ENCODE measurements around the gene CUL2.

Gene CUL2

DNA sequence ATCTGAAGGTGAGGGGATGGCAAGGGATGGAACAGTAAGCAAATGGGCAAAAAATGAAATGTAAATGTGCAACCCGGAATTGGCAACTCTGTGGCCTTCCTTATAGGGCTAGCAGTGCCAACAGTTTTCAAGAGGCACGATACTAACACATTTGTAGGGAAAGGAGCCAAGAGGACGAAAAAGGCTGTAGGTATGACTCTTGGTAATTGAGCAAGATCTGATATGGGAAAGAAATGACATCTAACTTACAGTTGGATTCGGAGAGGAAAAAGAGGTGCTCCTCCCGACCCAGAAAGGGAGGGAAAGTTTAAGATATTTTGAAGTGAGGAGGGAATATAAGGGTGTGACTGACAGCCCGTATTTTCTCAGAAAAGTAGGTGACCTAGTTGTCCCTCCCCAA is 34.4 kb upstream of the CUL2 start:
- Histone ChIP-seq H3K4me3 (ENCODE audit: low read depth, low read length) (no peak overlapping the region), H3K27me3 (ENCODE audit: insufficient read depth, low read depth, severe bottlenecking) (no peaks in the 10 kb centered on the region), H3K27ac (no peak overlapping the region), H3K9me3 (ENCODE audit: severe bottlenecking) (no peaks in the 10 kb centered on the region), H3K36me3 (no peaks in the 10 kb centered on the region)
- no peak for DNase-seq
- no peak for TF ChIP-seq CTCF (IDR thresholded peaks at IDR 0.05; ENCODE audit: low read depth, low read length)

DNA sequence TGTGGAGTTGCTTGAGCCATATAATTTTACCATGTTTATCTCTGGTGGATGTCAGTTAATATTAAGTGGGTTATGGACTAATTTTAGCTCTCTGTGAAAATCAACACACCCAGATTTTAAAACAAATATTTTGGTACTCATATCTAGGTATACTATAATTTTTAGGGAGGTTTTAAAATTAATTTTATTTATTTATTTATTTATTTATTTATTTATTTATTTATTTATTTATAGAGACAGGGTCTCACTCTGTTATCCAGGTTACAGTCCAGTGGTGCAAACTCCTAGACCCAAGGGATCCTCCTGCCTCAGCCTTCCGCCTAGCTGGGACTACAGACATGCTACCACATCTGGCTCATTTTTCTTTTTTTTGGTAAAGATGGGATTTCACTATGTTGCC is 29.2 kb upstream of the CUL2 start:
- Histone ChIP-seq H3K27me3 (ENCODE audit: insufficient read depth, low read depth, severe bottlenecking) (no peaks in the 10 kb centered on the region), H3K36me3 (no peaks in the 10 kb centered on the region), H3K27ac (no peak overlapping the region), H3K4me3 (ENCODE audit: low read depth, low read length) (no peak overlapping the region), H3K9me3 (ENCODE audit: severe bottlenecking) (no peaks in the 10 kb centered on the region)
- no peak for DNase-seq
- no peak for TF ChIP-seq CTCF (IDR thresholded peaks at IDR 0.05; ENCODE audit: low read depth, low read length)

GRCh38 chr10:35112571-35112970 is 22.4 kb upstream of the CUL2 start:
- H3K9me3 ChIP-seq (ENCODE audit: severe bottlenecking) = no peaks in the 10 kb centered on the region
- no peak for TF ChIP-seq CTCF (IDR thresholded peaks at IDR 0.05; ENCODE audit: low read depth, low read length)
- no peak for DNase-seq
- H3K27ac ChIP-seq = no peak overlapping the region
- no peak overlapping the region for H3K4me3 ChIP-seq (ENCODE audit: low read depth, low read length)
- no peaks in the 10 kb centered on the region for H3K36me3 ChIP-seq
- H3K27me3 ChIP-seq (ENCODE audit: insufficient read depth, low read depth, severe bottlenecking) = no peaks in the 10 kb centered on the region

GRCh38 chr10:35103882-35104281 is 13.7 kb upstream of the CUL2 start:
- no peaks in the 10 kb centered on the region for H3K27me3 ChIP-seq (ENCODE audit: insufficient read depth, low read depth, severe bottlenecking)
- no peak for TF ChIP-seq CTCF (IDR thresholded peaks at IDR 0.05; ENCODE audit: low read depth, low read length)

DNA sequence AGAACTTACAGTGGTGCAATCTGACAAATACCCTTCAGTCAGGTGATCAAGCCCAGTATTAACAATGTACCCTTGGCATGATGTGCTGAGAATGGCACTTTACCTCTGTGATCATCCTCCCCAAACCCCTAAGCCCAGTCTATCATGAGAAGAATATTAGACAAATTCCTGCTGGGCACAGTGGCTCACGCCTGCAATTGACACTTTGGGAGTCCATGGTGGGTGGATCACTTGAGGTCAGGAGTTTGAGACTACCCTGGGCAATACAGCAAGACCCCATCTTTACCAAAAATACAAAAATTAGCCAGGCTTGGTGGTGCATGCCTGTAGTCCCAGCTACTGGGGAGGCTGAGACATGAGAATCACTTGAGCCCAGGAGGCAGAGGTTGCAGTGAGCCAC is 7.4 kb upstream of the CUL2 start:
- H3K9me3 ChIP-seq (ENCODE audit: severe bottlenecking) = no peaks in the 10 kb centered on the region
- no peak overlapping the region for H3K4me3 ChIP-seq (ENCODE audit: low read depth, low read length)
- DNase-seq = no peak
- no peaks in the 10 kb centered on the region for H3K36me3 ChIP-seq
- H3K27me3 ChIP-seq (ENCODE audit: insufficient read depth, low read depth, severe bottlenecking) = no peaks in the 10 kb centered on the region
- H3K27ac ChIP-seq = no peak overlapping the region
- no peak for TF ChIP-seq CTCF (IDR thresholded peaks at IDR 0.05; ENCODE audit: low read depth, low read length)

More at GRCh38 chr10:35103882-35104281, 13.7 kb upstream of the CUL2 start:
- no peak overlapping the region for H3K4me3 ChIP-seq (ENCODE audit: low read depth, low read length)
- H3K9me3 ChIP-seq (ENCODE audit: severe bottlenecking) = no peaks in the 10 kb centered on the region
- no peak for DNase-seq
- H3K27ac ChIP-seq = no peak overlapping the region
- H3K36me3 ChIP-seq = no peaks in the 10 kb centered on the region

DNA sequence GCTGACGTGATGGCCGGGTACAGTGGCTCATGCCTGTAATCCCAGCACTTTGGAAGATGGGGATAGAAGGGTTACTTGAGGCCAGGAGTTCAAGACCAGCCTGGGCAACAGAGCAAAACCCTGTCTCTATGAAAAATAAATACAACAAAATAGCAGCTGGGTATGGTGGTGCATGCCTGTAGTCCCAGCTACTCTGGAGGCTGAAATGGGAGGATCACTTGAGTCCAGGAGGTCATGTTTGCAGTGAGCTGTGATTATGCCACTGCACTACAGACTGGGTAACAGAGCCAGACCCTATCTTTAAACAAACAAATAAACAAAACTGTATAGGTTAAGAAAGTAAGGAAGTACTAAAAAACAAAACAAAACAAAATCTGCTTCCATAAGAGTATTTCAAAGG is 6.2 kb upstream of the CUL2 start:
- Histone ChIP-seq H3K4me3 (ENCODE audit: low read depth, low read length) (no peak overlapping the region), H3K9me3 (ENCODE audit: severe bottlenecking) (no peaks in the 10 kb centered on the region), H3K27me3 (ENCODE audit: insufficient read depth, low read depth, severe bottlenecking) (no peaks in the 10 kb centered on the region), H3K27ac (no peak overlapping the region), H3K36me3 (no peaks in the 10 kb centered on the region)
- no peak for DNase-seq
- TF ChIP-seq CTCF (IDR thresholded peaks at IDR 0.05; ENCODE audit: low read depth, low read length) = no peak

Measured in WERI-Rb-1 (cell line).